Liver (tissue), 3 donors: ENCODE measurements around the gene ASPG.

Experiments used
- TAF1 ChIP-seq: conservative IDR thresholded peaks from 2 replicates; pipeline ENCODE4 v1.6.1; 2016; ENCODE audit warnings: antibody characterized with exemption, mild to moderate bottlenecking
- TF ChIP-seq, protein P1 (sequence below): fragments of 150-350 bp; IDR thresholded peaks from 2 replicates; pipeline ENCODE4 v1.5.1; 2017; ENCODE audit warnings: improper control_type of control experiment, low read depth, low read length; ENCODE audit not compliant: missing input control
- TF ChIP-seq, protein P2 (sequence below): IDR thresholded peaks from 2 replicates; pipeline ENCODE4 v1.6.1; 2016; ENCODE audit warnings: antibody characterized with exemption, mild to moderate bottlenecking
- donor health status: healthy.
- donor health status: healthy.

DNA sequence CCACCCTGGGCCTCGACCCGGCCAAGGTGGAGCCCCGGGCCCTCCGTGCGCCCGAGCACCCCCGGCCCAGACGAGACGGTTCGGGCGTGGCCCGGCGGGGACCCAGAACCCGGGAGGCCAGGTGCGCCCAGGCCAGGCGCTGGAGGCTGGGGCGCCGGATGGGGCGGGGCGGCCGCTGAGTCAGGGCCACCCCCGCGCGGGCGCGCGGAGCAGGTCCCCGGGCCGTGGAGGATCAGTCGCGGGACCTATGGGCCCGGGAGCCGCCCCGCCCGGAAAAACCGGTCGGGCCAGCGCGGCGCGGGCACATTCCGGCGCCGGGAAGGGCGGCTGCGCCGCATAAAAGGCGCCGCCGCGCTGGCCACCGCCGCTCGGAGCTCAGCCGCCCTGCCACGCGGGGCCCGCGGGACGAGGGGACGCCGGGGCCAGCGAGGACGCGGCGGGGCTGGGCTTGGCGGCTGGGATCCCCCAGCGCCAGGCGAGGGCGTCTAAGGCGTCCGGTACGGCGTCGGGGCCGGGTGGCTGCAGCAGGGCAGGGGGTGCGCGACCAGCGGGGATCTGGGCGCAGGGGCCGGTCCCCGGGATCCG, 31.3 kb downstream of the ASPG start:
- TF ChIP-seq, protein P1, sequence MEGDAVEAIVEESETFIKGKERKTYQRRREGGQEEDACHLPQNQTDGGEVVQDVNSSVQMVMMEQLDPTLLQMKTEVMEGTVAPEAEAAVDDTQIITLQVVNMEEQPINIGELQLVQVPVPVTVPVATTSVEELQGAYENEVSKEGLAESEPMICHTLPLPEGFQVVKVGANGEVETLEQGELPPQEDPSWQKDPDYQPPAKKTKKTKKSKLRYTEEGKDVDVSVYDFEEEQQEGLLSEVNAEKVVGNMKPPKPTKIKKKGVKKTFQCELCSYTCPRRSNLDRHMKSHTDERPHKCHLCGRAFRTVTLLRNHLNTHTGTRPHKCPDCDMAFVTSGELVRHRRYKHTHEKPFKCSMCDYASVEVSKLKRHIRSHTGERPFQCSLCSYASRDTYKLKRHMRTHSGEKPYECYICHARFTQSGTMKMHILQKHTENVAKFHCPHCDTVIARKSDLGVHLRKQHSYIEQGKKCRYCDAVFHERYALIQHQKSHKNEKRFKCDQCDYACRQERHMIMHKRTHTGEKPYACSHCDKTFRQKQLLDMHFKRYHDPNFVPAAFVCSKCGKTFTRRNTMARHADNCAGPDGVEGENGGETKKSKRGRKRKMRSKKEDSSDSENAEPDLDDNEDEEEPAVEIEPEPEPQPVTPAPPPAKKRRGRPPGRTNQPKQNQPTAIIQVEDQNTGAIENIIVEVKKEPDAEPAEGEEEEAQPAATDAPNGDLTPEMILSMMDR: no peak
- no peak for TF ChIP-seq TAF1
- TF ChIP-seq, protein P2, sequence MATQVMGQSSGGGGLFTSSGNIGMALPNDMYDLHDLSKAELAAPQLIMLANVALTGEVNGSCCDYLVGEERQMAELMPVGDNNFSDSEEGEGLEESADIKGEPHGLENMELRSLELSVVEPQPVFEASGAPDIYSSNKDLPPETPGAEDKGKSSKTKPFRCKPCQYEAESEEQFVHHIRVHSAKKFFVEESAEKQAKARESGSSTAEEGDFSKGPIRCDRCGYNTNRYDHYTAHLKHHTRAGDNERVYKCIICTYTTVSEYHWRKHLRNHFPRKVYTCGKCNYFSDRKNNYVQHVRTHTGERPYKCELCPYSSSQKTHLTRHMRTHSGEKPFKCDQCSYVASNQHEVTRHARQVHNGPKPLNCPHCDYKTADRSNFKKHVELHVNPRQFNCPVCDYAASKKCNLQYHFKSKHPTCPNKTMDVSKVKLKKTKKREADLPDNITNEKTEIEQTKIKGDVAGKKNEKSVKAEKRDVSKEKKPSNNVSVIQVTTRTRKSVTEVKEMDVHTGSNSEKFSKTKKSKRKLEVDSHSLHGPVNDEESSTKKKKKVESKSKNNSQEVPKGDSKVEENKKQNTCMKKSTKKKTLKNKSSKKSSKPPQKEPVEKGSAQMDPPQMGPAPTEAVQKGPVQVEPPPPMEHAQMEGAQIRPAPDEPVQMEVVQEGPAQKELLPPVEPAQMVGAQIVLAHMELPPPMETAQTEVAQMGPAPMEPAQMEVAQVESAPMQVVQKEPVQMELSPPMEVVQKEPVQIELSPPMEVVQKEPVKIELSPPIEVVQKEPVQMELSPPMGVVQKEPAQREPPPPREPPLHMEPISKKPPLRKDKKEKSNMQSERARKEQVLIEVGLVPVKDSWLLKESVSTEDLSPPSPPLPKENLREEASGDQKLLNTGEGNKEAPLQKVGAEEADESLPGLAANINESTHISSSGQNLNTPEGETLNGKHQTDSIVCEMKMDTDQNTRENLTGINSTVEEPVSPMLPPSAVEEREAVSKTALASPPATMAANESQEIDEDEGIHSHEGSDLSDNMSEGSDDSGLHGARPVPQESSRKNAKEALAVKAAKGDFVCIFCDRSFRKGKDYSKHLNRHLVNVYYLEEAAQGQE: no peak
